AG10803 (cell line): ENCODE data around the gene MTMR8.

Experiments
- DNase-seq: peaks from one replicate; pipeline ENCODE4 v3.0.0; 2010; ENCODE audit warnings: low read depth
- H3K4me3 ChIP-seq: 2 replicates; pipeline ENCODE4 v1.5.1; 2011; ENCODE audit warnings: mild to moderate bottlenecking, low read length, control low read depth
- TF ChIP-seq, protein P1 (sequence below): conservative IDR thresholded peaks from 2 replicates; pipeline ENCODE4 v1.5.1; 2011; ENCODE audit warnings: mild to moderate bottlenecking, low read length, control low read depth, inconsistent platforms

Gene MTMR8

DNA sequence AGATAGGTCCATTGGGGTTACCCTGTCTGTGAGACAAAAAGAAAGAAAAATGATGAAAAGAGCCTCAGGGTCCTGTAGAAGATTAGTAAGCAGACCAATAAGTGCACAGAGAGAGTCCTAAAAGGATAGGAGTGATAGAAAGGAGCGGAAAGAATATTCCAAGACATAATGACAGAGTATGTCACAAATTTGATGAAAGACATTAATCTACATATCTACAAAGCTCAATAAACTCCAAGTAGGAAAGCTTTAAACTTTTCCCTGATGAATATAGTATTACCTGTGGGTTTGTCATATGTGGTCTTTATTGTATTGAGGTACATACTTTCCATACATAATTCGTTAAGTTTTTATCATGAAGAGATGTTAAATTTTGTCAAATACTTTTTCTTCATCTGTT, 73.7 kb downstream of the MTMR8 start:
- no peak overlapping the region for H3K4me3 ChIP-seq
- DNase-seq, result no peak
- TF ChIP-seq, protein P1, sequence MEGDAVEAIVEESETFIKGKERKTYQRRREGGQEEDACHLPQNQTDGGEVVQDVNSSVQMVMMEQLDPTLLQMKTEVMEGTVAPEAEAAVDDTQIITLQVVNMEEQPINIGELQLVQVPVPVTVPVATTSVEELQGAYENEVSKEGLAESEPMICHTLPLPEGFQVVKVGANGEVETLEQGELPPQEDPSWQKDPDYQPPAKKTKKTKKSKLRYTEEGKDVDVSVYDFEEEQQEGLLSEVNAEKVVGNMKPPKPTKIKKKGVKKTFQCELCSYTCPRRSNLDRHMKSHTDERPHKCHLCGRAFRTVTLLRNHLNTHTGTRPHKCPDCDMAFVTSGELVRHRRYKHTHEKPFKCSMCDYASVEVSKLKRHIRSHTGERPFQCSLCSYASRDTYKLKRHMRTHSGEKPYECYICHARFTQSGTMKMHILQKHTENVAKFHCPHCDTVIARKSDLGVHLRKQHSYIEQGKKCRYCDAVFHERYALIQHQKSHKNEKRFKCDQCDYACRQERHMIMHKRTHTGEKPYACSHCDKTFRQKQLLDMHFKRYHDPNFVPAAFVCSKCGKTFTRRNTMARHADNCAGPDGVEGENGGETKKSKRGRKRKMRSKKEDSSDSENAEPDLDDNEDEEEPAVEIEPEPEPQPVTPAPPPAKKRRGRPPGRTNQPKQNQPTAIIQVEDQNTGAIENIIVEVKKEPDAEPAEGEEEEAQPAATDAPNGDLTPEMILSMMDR, result no peak

DNA sequence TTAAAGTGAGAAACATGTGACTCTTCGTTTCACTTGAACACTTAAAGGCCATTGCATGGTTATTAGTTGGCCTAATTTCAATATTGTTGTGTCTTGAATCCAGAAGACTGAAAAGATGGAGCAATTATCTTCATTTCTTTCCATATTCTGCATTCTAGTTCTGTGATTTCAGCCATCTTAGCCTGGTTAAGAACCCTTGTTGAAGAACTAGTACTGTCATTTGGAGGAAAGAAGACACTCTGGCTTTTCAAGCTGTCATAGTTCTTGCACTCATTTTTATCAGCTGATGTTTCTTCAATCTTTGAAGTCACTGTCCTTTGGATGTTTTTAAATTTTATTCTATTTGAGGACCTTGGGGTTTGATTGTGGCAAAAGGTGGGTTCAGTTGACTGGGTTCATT, 81.6 kb downstream of the MTMR8 start:
- H3K4me3 ChIP-seq, result no peak overlapping the region
- DNase-seq, result no peak
- TF ChIP-seq, protein P1, result no peak

DNA sequence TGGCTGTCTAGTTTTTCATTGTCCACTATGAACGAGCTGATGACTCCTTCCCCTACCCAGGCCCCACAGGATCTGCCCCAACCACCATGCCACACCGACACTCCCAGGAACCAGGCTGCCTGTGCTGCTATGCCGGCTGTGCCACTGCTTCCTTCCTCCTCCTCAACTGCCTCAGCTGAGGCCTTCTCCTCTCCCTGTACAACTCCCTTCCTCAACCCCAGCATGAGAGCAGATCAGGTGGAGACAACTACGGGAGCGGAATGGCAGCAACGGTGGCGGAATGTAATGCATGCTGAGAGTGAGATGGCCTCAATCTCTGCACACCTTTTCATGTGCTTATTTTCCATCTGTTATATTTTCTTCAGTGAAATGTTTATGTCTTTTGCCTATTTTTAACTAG, 88.5 kb downstream of the MTMR8 start:
- H3K4me3 ChIP-seq, result no peak overlapping the region
- no peak for DNase-seq
- TF ChIP-seq, protein P1, result no peak

DNA sequence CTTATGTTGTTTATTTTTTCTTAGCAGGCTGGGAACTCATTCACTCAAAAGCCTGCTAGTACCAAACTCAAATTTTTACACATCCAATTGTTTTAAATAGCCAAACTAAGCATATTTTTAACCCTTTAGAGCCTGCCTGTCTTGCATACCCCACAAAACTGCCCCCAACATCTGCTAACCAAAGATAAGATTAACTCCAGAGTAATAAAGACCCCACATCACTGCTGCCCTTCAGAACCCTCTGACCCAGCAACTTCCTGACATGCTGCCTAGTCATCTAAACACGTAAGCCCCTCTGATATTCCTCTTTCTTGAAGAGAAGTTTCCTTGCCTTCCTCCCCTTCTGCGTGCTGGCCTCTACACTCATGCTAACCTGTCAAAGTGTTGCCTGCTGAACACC, 104.1 kb downstream of the MTMR8 start:
- no peak overlapping the region for H3K4me3 ChIP-seq
- TF ChIP-seq, protein P1, result no peak
- no peak for DNase-seq

DNA sequence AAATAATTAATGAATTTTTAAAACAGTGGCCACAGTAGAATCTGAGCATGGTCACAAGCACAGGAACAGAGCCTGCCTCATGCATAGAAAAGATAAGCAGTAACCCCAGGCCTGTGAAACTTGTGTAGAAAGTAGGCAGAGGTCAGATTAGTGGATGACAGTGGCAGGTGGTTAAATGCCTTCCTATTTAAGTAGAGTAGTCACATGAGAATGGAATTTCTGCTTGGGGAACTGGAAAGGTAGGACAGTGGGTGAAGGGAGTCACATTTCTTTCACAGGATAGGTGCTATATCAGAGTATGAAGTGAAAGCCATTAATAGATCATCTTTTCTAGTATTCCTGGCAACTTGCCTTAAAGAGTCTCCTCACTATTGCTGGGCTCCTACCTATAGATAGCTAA, 130.0 kb downstream of the MTMR8 start:
- no peak overlapping the region for H3K4me3 ChIP-seq
- TF ChIP-seq, protein P1, result no peak
- no peak for DNase-seq

DNA sequence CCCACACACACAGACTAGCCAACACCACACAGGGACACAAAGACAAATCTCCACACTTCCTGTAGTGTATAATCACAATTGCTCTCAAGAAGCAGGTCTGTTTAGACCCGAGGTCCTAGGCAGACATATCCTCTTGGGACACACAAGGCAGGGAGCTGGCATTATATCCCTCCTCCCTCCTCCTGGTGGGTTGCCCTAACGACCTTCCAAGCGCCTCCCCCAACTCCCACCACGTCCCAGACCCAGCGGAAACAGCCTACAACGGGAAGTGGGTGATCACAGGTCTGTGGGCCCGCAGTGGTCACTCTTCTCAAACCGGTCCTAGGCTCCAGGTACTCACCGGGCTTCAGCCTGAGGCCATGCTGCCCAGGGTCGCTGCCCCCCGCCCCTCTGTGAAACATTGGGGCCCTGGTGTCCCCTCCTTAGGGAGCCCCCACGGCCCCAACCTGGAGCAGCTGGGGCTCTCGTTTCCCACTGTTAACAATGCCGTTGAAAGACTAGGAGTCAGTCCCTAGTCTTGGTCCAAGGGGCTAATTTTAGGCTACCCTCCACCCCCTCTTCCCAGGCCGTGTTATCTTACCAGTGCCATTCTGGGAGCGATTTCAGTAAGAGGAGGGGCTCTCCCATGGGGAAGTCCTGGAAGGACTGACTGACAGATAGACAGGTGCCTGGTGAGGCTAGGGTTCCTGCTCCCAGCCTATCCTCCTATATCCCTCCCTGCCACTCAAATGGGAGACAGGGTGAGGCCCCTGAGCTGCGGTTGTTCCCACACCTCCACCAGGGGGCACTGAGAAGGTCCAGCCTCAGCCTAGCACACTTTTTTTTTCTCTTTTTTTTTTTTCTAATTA, 164.9 kb downstream of the MTMR8 start, which contains the start of gene ASB12:
ASB12 (minus strand) TSS at position 485 of the 848 bp plus-strand sequence. CDS start 4,957 bp downstream, outside the sequence.
- no peak within 1 kb of the TSS for H3K4me3 ChIP-seq
- DNase-seq, result no peak
- TF ChIP-seq, protein P1, result no peak

DNA sequence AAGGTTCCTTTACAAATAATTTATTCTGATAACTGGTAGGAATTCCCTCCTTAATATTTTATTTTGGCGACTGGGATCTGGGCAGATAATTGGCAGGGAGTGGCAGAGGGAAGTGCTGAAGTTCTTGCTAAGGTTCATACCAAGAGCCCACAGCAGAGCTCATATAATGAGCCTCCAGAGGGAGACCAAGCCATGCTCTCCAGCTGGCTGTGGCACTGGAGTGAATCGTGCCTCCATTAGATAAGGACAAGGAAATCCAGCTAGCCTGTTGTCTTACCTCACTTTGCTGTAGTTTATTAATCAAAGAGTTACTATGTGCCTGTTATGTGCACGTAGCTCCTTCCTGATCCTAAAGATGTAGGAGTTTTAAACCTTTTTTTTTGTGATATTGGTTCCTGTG, 166.1 kb downstream of the MTMR8 start:
- TF ChIP-seq, protein P1, result no peak
- DNase-seq, result no peak
- H3K4me3 ChIP-seq, result no peak overlapping the region
